Motor neuron (in vitro differentiated cells): ENCODE data around the gene ZNF57. TPM values are rescaled to one million over a fixed set of nuclear protein-coding genes. Genes with fewer than 3 reads are reported as not detected.
A peak's percentile ranks its signal among the peaks of the same experiment; 100 is the strongest.
"Not testable (repeated sequence)": the region's sequence is repeated elsewhere in the genome, so short reads cannot be mapped to it uniquely, and the experiment has no call there.

ENCODE experiments used
- ATAC-seq, 8 experiments: fragments of 200-7000 bp; cut with Tn5 transposase; replicated peaks in 6 of 8; 2 replicates each; pipeline ENCODE4 v1.8.0; 2021; ENCODE audit warnings: mild to moderate bottlenecking in 8 of 8, moderate library complexity in 8 of 8
- H3K27ac ChIP-seq, 2 donors: fragments of 250-450 bp; sonication (Bioruptor Pico); 2 replicates each; pipeline ENCODE4 v1.9.0; 2021; ENCODE audit warnings: antibody characterized with exemption in 2 of 2, mild to moderate bottlenecking in 2 of 2, moderate library complexity in 1 of 2
- H3K4me1 ChIP-seq, 2 donors: fragments of 250-450 bp; sonication (Bioruptor Pico); replicated peaks in 1 of 2; 2 replicates each; pipeline ENCODE4 v1.6.1; 2021; ENCODE audit warnings: antibody characterized with exemption in 2 of 2, mild to moderate bottlenecking in 2 of 2, moderate library complexity in 1 of 2
- H3K4me3 ChIP-seq, 5 donors: fragments of 250-450 bp; sonication (Bioruptor Pico); 2 replicates each; pipeline ENCODE4 v1.9.0; 2021; ENCODE audit warnings: antibody characterized with exemption in 5 of 5, mild to moderate bottlenecking in 5 of 5, moderate library complexity in 4 of 5
- WGBS, 10 experiments: fragments of 450-650 bp; shearing (Covaris generic); methylation state at CpG; one replicate each; pipeline ENCODE4 v1.0.0; 2022; 5-methylcytosine and 5-hydroxymethylcytosine counted together
- in situ Hi-C, 9 experiments: fragments of 400-800 bp; cut with MboI; loops; one replicate each; pipeline ENCODE4 v1.15.0; 2021; ENCODE audit warnings: low sequenced_read_pairs in 9 of 9, low pct_unique_long_range_greater_than_20kb in 2 of 9; ENCODE audit not compliant: unreplicated experiment in 9 of 9
- total RNA-seq, 8 experiments: library from RNA; unstranded; fragments of 300-600 nt; gene quantifications; 2 replicates each; pipeline versions ENCODE4 v1.2.3 to v1.2.4, GENCODE V29; 2022

ZNF57 gene
- total RNA-seq, 8 experiments from 2014 or later, result 3.3 to 11.6 (median 8.4) TPM

GRCh38 chr19:2944775-2945574 is 44.2 kb downstream of the ZNF57 start, which contains the start of gene ZNF77:
TSS of gene ZNF77 (minus strand) at chr19:2944971. CDS start at chr19:2944840, 131 bp downstream.
- WGBS, 10 experiments, result 0 to 4% (median 3%) methylated on average over 1 to 14 of the region's 74 CpGs; no CpG with 5 or more reads in 7 of the 10 experiments
- Histone ChIP-seq H3K27ac (peak within 1 kb of the TSS; percentile 80 to 86), H3K4me1 (peaks cover 6 to 10% of the 10 kb centered on the region in 2 donors), H3K4me3 (peak within 1 kb of the TSS; percentile 65 to 91 (median 87))
- peak; percentile 97 to 98 (median 98) for ATAC-seq
- in situ Hi-C loops, result loop anchor here in 1 of 9 experiments (25.0 kb wide), 1 partner anchor 108 kb away; the partner anchor contains the start of gene ZNF555

- in situ Hi-C loops, result loop anchor here in 1 of 9 experiments (25.0 kb wide), 1 partner anchor 108 kb away; the partner anchor contains the start of gene ZNF555
- Histone ChIP-seq H3K4me1 (peaks cover 6 to 10% of the 10 kb centered on the region in 2 donors), H3K27ac (peak overlapping the region; percentile 80 to 86), H3K4me3 (peak overlapping the region; percentile 65 to 91 (median 87))
- 20 to 100% (median 52%) methylated on average over 1 to 12 of the region's 17 CpGs for WGBS, 10 experiments
- no peak for ATAC-seq
These were observed 45.0 kb downstream of the ZNF57 start for GRCh38 chr19:2945575-2946184.

GRCh38 chr19:2949939-2950285 is 49.2 kb downstream of the ZNF57 start:
- in situ Hi-C loops, result loop anchor here (10.0 to 25.0 kb wide), 5 partner anchors 113 to 312 kb away; partner anchors contain the start of gene ZNF555 (in 1 of the 9)
- Histone ChIP-seq H3K4me1 (peaks cover 6 to 7% of the 10 kb centered on the region in 2 donors), H3K4me3 (peak overlapping the region; percentile 70 to 95 (median 80)), H3K27ac (peak overlapping the region; percentile 88 to 92)
- whole genome bisulfite sequencing, 10 experiments, result 0 to 20% (median 2%) methylated on average over 1 to 11 of the region's 11 CpGs
- ATAC-seq, result peak in 3 of 8 experiments; percentile 15 to 20 (median 16)

GRCh38 chr19:2950286-2951124 is 49.8 kb downstream of the ZNF57 start:
- Histone ChIP-seq H3K4me1 (peaks cover 6 to 7% of the 10 kb centered on the region in 2 donors), H3K4me3 (peak overlapping the region; percentile 70 to 95 (median 80)), H3K27ac (peak overlapping the region; percentile 88 to 92)
- peak; percentile 94 to 99 (median 98) for ATAC-seq
- in situ Hi-C loops, result loop anchor here (10.0 to 25.0 kb wide), 4 partner anchors 162 to 312 kb away; no protein-coding TSS in a partner anchor
- 0 to 2% (median 0%) methylated on average over 1 to 21 of the region's 53 CpGs; no CpG with 5 or more reads in 2 of the 10 experiments for WGBS, 10 experiments

GRCh38 chr19:2952953-2953481 is 52.3 kb downstream of the ZNF57 start:
- Histone ChIP-seq H3K4me3 (no peak overlapping the region), H3K27ac (no peak overlapping the region), H3K4me1 (peaks cover 4 to 6% of the 10 kb centered on the region in 2 donors)
- in situ Hi-C loops, result loop anchor here (10.0 to 25.0 kb wide), 4 partner anchors 159 to 309 kb away; no protein-coding TSS in a partner anchor
- ATAC-seq, result no peak
- WGBS, 10 experiments, result 7 to 85% (median 50%) methylated on average over 2 to 8 of the region's 9 CpGs; no CpG with 5 or more reads in 2 of the 10 experiments

GRCh38 chr19:2957160-2957559 is 56.4 kb downstream of the ZNF57 start:
- ATAC-seq, result no peak
- no peak overlapping the region for H3K4me3 ChIP-seq
- in situ Hi-C loops, result loop anchor here (10.0 to 25.0 kb wide), 4 partner anchors 155 to 305 kb away; no protein-coding TSS in a partner anchor
- WGBS, 10 experiments, result 62 to 100% (median 86%) methylated on average over 1 to 5 of the region's 5 CpGs; no CpG with 5 or more reads in 3 of the 10 experiments
- H3K4me1 ChIP-seq, result no peaks in the 10 kb centered on the region
- H3K27ac ChIP-seq, result no peak overlapping the region

- in situ Hi-C loops, result loop anchor here in 7 of 9 experiments (25.0 kb wide), 3 partner anchors 152 to 302 kb away; no protein-coding TSS in a partner anchor
- H3K4me3 ChIP-seq, result no peak overlapping the region
- ATAC-seq, result no peak
- H3K4me1 ChIP-seq, result no peaks in the 10 kb centered on the region
- H3K27ac ChIP-seq, result no peak overlapping the region
- WGBS, 10 experiments, result 56 to 90% (median 85%) methylated on average over 2 to 11 of the region's 12 CpGs; no CpG with 5 or more reads in 1 of the 10 experiments
These were observed 59.4 kb downstream of the ZNF57 start for GRCh38 chr19:2960120-2960519.

- Histone ChIP-seq H3K4me1 (no peaks in the 10 kb centered on the region), H3K27ac (no peak overlapping the region), H3K4me3 (no peak overlapping the region)
- 0 to 80% (median 34%) methylated on average over 2 to 10 of the region's 17 CpGs; no CpG with 5 or more reads in 1 of the 10 experiments for WGBS, 10 experiments
- ATAC-seq, result peak; percentile 68 to 93 (median 72)
- in situ Hi-C loops, result loop anchor here in 7 of 9 experiments (25.0 kb wide), 3 partner anchors 150 to 300 kb away; no protein-coding TSS in a partner anchor
These were observed 61.4 kb downstream of the ZNF57 start for GRCh38 chr19:2962018-2962670.

- 17 to 83% (median 79%) methylated on average over 1 to 5 of the region's 5 CpGs for WGBS, 10 experiments
- Histone ChIP-seq H3K4me1 (no peaks in the 10 kb centered on the region), H3K27ac (no peak overlapping the region), H3K4me3 (no peak overlapping the region)
- in situ Hi-C loops, result loop anchor here in 7 of 9 experiments (25.0 kb wide), 3 partner anchors 149 to 299 kb away; no protein-coding TSS in a partner anchor
- ATAC-seq, result no peak
These were observed 62.4 kb downstream of the ZNF57 start for GRCh38 chr19:2963122-2963521.

- in situ Hi-C loops, result loop anchor here in 7 of 9 experiments (25.0 kb wide), 3 partner anchors 149 to 299 kb away; no protein-coding TSS in a partner anchor
- WGBS, 10 experiments, result 48 to 95% (median 75%) methylated on average over 2 to 9 of the region's 12 CpGs; no CpG with 5 or more reads in 5 of the 10 experiments
- not testable (repeated sequence) for H3K4me3 ChIP-seq, H3K27ac ChIP-seq, ATAC-seq, H3K4me1 ChIP-seq
These were observed 62.9 kb downstream of the ZNF57 start for GRCh38 chr19:2963631-2964030.

- in situ Hi-C loops, result loop anchor here in 7 of 9 experiments (25.0 kb wide), 3 partner anchors 147 to 297 kb away; no protein-coding TSS in a partner anchor
- WGBS, 10 experiments, result 80 to 100% (median 100%) methylated on average over 1 to 3 of the region's 5 CpGs; no CpG with 5 or more reads in 4 of the 10 experiments
- no peak overlapping the region for H3K4me3 ChIP-seq
- no peak for ATAC-seq
- H3K27ac ChIP-seq, result no peak overlapping the region
- peaks cover 0 to 2% of the 10 kb centered on the region in 2 donors for H3K4me1 ChIP-seq
These were observed 64.1 kb downstream of the ZNF57 start for GRCh38 chr19:2964874-2965273.
